ENCODE measurements around the gene CBX2.

Gene CBX2

DNA sequence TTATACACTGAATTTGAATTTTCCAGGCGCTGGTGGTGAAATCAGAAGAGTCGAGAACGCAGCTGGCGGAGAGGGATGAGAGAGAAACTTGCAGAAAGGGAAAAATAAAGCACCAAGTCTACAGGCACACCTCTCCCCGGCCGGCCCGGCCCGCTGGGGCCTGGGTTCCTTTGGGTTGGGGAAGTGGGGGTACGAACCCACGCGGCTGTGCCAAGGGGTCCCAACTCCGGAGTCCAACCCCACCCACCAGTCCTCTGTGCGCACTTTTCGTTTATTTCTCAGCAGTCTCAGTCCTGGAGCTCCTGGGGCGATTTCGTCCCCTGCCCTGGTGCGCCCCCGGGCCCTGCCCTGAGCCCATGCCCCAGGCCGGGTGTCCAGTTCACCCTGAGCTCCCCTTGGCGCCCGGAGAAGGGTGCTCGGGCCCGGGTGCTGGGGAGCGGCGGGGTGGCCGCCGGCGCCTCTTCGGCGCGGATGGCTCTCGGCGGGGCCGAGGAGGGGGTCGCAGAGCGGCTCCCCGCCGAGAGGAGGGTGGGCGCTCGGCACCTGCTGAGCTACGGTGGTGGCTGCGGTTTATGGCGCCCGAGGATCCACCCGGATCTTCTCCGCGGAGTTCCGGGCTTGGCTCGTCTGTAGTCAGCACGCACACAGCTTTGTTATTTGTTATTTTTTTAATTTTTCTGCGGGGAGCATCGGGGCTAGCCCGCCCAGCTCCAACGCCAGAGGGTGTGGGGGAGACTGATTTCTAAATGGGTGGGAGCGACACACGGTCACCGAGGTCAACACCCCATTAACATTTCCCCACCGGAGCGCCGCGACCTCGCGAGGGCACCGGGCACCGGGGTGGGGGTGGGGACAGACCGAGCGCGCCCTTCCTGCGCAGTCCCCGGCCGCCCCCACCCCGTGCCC, 34.7 kb downstream of the CBX2 start:
- no peak for DNase-seq (ENCODE audit: low read depth)

DNA sequence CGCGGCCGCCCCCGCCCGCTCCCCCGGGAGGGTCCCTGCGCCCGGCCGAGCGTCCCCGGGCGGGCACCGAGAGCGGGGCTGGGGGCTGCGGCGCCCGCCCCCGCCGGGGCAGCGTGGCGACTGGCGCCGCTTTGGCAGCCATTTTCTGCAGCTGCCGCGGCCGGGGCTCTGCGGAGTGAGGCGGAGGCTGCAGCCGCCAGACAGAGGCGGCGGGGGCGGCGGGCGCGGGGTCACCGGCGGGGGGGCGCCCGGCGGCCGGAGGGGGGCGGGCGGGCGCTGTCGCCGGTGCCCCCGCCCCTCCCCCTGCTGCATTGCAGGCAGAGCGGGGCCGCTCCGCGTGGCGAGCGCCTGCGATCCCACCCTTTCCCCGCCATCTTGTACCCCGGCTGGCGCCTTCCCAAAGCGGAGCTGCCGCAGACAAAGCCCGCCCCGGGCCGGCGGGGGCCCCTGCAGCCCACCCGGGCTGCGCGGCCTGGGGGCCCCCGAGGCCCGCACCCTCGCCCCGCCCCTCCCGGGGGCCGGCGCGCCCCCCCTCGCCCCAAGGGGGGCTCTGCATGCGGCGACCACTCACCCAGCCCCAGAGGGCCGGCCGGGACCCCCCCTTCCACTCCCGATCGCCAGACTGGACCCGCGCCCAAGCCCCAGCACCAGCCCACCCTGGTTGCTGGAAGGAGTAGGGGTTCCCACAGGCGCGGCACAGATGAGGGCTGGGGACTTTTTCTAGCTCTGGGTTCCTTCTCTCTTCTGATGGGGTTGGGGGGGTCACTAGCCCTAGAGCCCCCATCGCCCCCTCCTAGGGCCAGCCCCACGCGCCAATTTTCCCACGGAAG, 35.6 kb downstream of the CBX2 start:
- no peak for DNase-seq (ENCODE audit: low read depth)

DNA sequence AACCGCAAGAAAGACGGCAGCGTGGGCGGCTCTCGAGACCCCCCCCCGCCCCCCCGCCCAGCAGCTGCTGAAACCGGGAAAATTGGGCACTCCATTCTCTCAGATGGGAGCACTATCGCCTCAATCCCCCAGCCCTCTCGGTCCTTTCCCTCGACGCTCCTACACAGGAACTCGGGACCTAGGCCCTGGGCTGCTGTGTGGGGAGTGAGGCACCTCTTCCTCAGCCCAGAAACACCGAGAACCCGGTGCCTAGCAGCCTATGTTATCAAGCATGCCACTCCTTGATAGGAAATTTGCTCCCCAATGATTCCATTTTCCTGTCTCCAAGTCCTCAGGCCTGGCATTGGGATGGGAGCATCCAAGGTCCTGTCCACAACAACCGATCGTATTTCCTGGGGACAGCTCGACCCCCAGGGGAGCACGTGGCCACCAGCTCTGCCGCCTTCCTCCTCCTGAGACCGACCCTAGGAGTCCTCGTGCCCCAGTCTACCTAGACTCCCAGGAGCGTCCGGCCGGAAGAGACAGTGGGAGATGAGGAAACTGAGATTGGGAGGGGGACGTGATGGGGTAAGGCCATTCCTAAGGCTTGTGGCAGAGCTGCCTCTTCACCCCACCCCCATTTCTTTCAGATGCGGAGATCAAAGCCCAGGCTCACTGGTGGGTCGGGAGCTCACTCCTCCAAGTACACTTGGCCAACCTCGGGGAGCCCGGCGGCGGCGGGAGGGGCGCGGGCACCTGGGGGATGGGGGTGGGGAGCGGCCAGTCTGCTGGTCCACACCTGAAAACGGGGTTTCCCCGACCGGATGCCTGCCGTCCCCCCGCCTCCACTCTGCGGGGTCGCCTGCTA, 36.4 kb downstream of the CBX2 start:
- DNase-seq (ENCODE audit: low read depth), result no peak

GRCh38 chr17:79814974-79815835, 37.3 kb downstream of the CBX2 start:
- no peak for DNase-seq (ENCODE audit: low read depth)

DNA sequence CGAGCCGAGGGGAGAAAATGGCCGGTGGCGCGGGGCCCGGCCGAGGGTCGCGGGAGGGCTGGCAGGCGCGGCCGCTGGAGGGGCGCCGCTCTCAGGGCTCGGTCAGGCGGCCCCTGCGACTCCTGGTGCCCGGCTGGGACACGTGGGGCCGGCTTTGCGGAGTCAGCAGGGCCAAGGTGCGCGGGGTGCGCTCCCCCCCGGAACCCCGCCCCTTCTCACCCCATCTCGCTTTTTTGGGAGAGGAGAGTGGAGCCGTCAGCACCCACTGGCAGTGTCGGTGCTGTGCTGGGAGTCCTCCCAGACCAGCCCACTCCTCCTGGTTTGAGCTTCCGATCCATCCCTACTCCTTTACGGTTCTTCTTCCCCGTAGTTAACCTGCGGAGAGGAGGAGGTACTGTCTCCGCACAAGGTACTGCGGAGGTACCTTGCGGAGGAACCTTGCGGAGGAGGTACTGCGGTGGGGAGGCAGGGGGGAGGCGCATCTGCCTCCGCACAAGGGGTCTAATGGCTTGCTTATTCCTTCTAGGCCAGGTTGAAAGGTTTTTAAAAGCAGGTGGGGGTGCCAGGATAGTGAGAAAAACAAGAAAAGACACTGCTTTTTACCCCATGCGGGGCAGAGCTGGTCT, 38.0 kb downstream of the CBX2 start:
- no peak for DNase-seq (ENCODE audit: low read depth)

- no peak for DNase-seq (ENCODE audit: low read depth)
Observed at GRCh38 chr17:79818026-79818758, 40.2 kb downstream of the CBX2 start.

GRCh38 chr17:79819085-79819484, 41.1 kb downstream of the CBX2 start:
- no peak for DNase-seq (ENCODE audit: low read depth)

DNA sequence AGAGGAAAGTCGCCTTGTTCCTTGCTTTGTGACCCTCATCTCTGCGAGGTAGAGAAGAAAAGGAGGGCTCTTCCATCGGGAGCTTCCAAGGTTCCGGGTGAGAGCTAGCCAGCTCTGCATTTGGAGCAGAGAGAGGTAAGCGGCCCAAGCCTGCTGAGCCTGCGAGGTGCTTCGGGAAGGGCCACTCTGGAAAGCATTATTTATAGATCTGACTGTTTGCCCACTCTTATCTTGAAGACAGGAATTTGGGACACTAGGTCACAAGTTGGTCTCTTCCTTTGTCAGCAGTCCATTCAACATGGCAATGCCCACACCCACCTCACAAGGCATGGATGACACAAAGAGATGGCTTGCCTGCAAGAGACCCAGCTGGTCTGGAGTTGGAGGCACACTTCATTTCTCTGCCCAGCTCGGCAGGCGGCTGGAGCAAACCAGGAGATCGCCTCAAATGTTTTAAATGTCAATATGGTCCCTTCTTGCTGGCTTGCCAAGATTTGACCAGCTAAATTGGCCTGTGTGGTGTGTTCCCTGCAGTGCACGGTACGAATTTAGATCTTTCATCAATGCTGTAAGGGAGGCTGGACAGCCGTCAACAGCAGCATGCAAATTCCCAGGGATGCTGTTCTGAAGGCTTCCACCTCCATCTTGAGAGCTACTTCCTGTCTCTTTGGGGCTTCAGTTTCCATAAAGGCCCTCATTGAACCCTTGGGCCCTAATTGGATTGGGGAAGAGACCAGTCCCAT, 41.8 kb downstream of the CBX2 start:
- no peak for DNase-seq (ENCODE audit: low read depth)

DNA sequence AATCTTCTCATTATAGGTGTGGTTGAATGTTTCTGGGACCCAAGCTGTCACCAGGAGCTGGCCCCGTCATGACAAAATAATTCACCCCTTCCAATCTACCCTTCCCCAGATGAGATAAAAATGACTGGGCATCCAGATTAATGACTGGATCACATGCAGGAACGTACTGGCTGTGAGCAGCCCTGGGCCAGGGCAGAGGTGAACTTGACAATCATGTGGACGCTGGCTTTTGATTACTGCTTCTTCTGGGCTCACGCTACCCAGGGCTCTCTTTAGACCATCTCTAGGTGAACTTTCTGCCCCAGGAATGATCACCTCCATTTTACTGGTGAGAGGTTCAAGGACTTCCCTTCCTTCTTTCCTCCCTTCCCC, 43.0 kb downstream of the CBX2 start:
- no peak for DNase-seq (ENCODE audit: low read depth)

DNA sequence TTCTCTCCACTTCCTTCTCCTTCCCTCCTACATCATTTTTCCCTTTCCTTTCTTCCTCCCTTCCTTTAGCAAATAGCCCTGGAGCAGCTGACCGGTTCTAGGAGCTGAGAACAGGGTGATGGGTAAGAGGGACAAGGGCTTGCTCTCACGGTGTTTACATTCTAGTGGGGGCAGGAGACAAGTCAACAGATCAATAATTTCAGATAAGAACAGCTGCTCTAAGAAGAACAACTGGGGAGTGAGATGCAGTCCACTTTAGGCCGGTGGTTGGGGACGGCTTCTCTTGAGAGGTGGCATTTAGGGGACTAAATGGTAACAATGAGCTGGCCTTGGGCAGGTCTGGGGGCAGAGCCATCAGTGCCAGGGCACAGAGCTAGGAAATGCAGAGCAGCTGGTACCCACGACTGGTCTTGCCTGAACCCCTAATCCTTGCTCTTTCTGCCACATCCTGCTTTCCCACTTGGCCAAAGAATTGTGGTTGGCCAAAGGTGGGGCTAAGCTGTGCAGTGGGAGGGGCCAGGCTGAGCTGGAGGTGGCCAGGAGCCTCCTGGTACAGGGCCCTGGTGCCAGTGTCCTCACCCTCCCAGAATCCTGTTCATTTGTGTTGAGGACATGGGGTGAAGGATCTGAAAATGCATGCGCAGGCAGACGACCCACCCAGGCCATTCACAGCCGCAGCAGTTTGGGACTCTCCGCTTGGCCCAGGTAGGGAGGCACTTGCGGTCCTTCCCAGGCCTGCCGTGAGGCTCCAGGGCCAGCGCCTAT, 43.6 kb downstream of the CBX2 start:
- DNase-seq (ENCODE audit: low read depth), result no peak

DNA sequence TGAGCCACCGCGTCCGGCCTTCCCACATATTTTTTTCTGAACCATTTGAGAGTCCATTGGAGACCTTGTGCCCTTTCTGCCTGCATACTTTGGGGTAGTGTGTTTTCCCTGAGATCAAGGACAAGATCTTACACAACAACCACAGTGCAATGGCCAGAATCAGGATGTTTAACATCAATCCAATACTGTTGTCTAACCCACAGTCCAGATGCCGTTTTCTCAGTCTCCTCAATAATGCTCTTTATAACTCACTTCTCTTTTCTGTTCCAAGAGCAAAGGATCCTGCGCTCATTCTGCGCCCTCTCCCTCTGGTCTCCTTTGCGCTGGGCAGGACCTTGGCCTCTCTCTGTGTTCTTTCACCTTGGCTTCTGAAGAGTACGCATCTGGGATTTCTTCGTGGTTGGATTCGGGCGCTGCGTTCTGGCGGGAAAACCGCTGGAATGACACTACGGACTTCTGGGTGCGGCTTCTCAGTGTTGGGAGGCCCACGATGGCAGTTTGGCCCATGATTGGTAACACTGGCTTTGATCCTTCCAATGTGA, 44.7 kb downstream of the CBX2 start:
- no peak for DNase-seq (ENCODE audit: low read depth)

- no peak for DNase-seq (ENCODE audit: low read depth)
Observed at GRCh38 chr17:79824234-79824633, 46.3 kb downstream of the CBX2 start.

DNA sequence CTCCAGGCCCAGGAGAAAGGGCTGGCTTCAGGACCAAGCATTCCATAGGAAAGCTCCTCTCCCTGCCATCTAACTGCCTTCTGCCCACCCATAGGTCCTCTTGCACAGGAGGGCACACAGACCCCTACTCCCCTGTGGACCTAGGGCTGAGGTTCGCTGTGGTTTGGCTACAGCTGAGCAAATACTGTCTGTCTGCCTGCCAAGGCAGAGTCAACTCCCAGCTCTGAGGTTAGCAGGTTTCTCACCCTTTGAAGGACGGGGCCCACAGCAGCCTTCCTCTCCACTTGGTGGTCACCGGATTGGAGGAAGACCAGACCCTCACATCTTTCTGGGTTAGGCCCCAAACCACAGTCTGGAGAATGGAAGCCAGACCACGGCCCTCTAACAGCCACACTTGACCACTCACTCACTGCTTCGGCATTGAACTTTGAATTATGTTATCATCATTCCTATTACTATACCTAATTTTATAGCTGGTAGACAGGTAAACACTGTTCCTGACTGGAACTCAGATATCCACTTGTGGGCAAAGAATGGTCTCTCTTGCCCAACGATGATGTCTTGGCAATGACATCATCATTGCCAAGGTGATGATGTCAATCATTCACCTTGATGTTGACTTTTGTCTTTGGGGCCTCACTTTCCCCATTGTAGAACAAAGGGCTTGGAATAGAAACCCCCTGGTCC, 47.1 kb downstream of the CBX2 start:
- no peak for DNase-seq (ENCODE audit: low read depth)

DNA sequence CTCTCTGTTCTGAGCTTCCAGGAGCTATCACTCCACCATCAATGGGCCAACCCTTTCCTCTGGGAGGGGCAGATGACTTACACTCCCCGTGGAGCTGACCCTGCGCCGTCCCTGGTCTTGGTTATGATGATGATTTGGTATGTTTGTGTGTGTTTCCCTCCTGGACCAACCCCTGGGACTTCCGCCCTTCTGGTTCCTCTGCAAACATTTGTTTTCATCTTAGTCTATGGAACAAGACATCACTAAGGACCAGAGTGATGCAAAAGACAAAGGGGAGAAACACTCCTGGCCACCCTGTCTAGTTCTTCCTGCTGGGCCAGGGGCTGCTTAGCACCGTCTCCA, 47.6 kb downstream of the CBX2 start:
- no peak for DNase-seq (ENCODE audit: low read depth)

DNA sequence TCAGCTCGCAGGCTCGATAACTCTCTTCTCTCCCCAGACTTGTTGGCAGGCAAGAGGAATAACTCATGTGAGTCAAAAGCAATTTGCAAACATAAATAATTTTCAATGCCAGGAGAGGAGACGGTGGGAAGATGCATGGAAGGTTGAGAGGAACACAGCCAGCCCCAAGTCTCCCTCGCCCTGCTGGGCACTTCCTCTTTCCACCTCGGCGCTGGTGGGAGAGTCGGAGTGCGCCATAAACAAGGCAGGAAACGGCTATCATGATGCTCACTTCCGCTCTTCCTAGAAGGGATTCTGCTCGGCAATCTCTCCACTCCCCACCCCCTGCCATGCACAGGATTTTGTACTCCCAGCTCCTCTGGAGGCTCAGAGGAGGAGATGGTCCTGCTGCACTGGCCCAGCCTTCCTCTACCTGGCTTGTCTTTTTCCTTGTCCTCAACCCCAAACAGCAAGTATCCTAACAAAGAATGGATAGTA, 48.3 kb downstream of the CBX2 start:
- no peak for DNase-seq (ENCODE audit: low read depth)

DNA sequence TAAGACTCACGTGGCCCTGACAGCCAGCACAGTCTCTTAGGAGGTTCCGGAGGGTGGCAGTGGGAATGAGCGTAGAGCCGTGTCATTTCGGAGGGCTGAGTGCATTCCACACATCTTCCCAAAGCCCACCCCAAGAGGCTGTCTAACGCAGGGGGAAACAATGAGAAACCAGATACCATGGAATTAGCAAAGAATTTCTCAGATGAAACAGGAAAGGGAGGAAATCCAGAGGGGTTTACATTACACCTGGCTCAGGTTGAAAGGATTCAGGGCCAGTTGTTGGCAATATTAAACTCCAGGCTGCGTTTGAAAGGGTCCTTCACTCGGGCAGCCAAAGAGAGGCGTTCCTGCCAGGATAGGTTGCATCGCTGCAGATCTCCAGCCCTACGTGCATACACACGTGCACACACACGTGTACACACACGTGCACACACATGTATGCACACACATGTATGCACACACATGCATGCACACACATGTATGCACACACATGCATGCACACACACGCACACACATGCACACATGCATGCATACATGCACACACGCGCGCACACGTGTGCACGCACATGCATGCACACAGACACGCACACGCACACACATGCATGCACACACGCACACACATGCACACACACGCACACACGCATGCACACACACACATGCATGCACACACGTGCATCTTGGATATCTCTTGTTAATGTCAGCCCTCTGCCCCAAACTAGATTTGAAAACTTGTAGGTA, 49.1 kb downstream of the CBX2 start:
- DNase-seq (ENCODE audit: low read depth), result no peak

- DNase-seq (ENCODE audit: low read depth), result no peak
Observed at GRCh38 chr17:79829004-79829403, 51.1 kb downstream of the CBX2 start.

All from stimulated activated CD8-positive, alpha-beta memory T cell treated with anti-CD3 and anti-CD28 coated beads, Interleukin-15, amount 100 ng/mL, for 24 hours (primary cell).